HepG2 (cell line): Measurements from ENCODE around the gene CLPTM1. TPM values are rescaled to one million over a fixed set of nuclear protein-coding genes. Genes with fewer than 3 reads are reported as not detected.

Source experiments
- ASH2L ChIP-seq: fragments of 300-600, 200-600 bp; sonication (generic); IDR thresholded peaks from 2 replicates; pipeline ENCODE4 v1.7.0; 2017; ENCODE audit warnings: low read depth, mild to moderate bottlenecking, moderate library complexity, mixed read lengths, low read length; ENCODE audit not compliant: insufficient read length
- FOSL2 ChIP-seq: sonication (generic); formaldehyde crosslinking; IDR thresholded peaks from 2 replicates; pipeline ENCODE4 v1.4.0; 2020; ENCODE audit warnings: missing genetic modification reagents
- HNRNPUL1 ChIP-seq: fragments of 200-400 bp; formaldehyde crosslinking; IDR thresholded peaks from 2 replicates; pipeline ENCODE4 v1.6.1; 2017; ENCODE audit warnings: low read depth, mild to moderate bottlenecking, low read length, moderate library complexity
- HOXA9 ChIP-seq: sonication (generic); formaldehyde crosslinking; IDR thresholded peaks from 2 replicates; pipeline ENCODE4 v1.8.1; 2022; ENCODE audit warnings: missing genetic modification reagents, mild to moderate bottlenecking, moderate library complexity, borderline replicate concordance
- IKZF1 ChIP-seq: fragments of 450-650 bp; IDR thresholded peaks from 2 replicates; pipeline ENCODE4 v1.7.1; 2016
- KLF15 ChIP-seq: sonication (generic); formaldehyde crosslinking; IDR thresholded peaks from 2 replicates; pipeline ENCODE4 v1.8.1; 2023; ENCODE audit warnings: borderline replicate concordance, mild to moderate bottlenecking, inconsistent platforms, missing genetic modification reagents, mixed read lengths
- MEIS2 ChIP-seq: sonication (generic); formaldehyde crosslinking; IDR thresholded peaks from 2 replicates; pipeline ENCODE4 v1.9.0; 2021; ENCODE audit warnings: mild to moderate bottlenecking, missing genetic modification reagents
- MZF1 ChIP-seq: sonication (generic); formaldehyde crosslinking; IDR thresholded peaks from 2 replicates; pipeline ENCODE4 v1.8.1; 2023; ENCODE audit warnings: mild to moderate bottlenecking, missing genetic modification reagents, borderline replicate concordance
- NFIC ChIP-seq: IDR thresholded peaks from 2 replicates; pipeline ENCODE4 v1.6.1; 2012; ENCODE audit warnings: mild to moderate bottlenecking, low read length, inconsistent platforms
- PCBP1 ChIP-seq: fragments of 200-400 bp; formaldehyde crosslinking; IDR thresholded peaks from 2 replicates; pipeline ENCODE4 v1.6.1; 2017; ENCODE audit warnings: mild to moderate bottlenecking, low read depth, low read length, borderline replicate concordance
- SOX5 ChIP-seq: IDR thresholded peaks from 2 replicates; pipeline ENCODE4 v1.6.1; 2016; ENCODE audit warnings: borderline replicate concordance
- TBX2 ChIP-seq: sonication (generic); formaldehyde crosslinking; IDR thresholded peaks from 2 replicates; pipeline ENCODE4 v1.5.0; 2020; ENCODE audit warnings: missing genetic modification reagents, mild to moderate bottlenecking, borderline replicate concordance
- TCF7L2 ChIP-seq: IDR thresholded peaks from 2 replicates; pipeline ENCODE4 v1.6.1; 2011; ENCODE audit warnings: mild to moderate bottlenecking, low read depth, low read length, moderate library complexity
- ZNF547 ChIP-seq: sonication (generic); formaldehyde crosslinking; IDR thresholded peaks from 2 replicates; pipeline ENCODE4 v1.5.1; 2020; ENCODE audit warnings: mild to moderate bottlenecking, missing genetic modification reagents
- ZNF557 ChIP-seq: sonication (generic); formaldehyde crosslinking; IDR thresholded peaks from 2 replicates; pipeline ENCODE4 v1.4.0; 2020; ENCODE audit warnings: missing genetic modification reagents
- ZSCAN22 ChIP-seq: sonication (generic); formaldehyde crosslinking; IDR thresholded peaks from 2 replicates; pipeline ENCODE4 v1.4.0; 2020; ENCODE audit warnings: mild to moderate bottlenecking, missing genetic modification reagents
- polyA plus RNA-seq, 8 experiments: library from polyadenylated mRNA; depleted of rRNA in 3 of 8; stranded (reverse) in 7 of 8; unstranded in 1 of 8; fragments of >200 nt; fragmentation: Illumina TruSeq in 4 of 8; extraction: Trizol in 4 of 8; gene quantifications; 2 replicates each; pipeline versions ENCODE4 v1.2.1 to v1.2.3, GENCODE V29; 2011 to 2016; ENCODE audit warnings: low read depth in 4 of 8, missing spikeins in 1 of 8, mixed read lengths in 1 of 8; ENCODE audit not compliant: insufficient read depth in 1 of 8
- total RNA-seq, 5 experiments: library from RNA; depleted of rRNA; stranded (reverse); fragments of >200 nt; fragmentation: Illumina TruSeq; extraction: Trizol; gene quantifications; 2 replicates each; pipeline ENCODE4 v1.2.3, GENCODE V29; 2016; ENCODE audit warnings: low read depth in 1 of 5
- TF ChIP-seq, protein P1 (sequence below): sonication (generic); formaldehyde crosslinking; IDR thresholded peaks from 2 replicates; pipeline ENCODE4 v1.8.0; 2022; ENCODE audit warnings: mild to moderate bottlenecking, missing genetic modification reagents
- TF ChIP-seq, protein P2 (sequence below): sonication (generic); formaldehyde crosslinking; IDR thresholded peaks from 2 replicates; pipeline ENCODE4 v1.8.0; 2022; ENCODE audit warnings: low read depth, missing genetic modification reagents
- TF ChIP-seq, protein P3 (sequence below): sonication (generic); formaldehyde crosslinking; IDR thresholded peaks from 2 replicates; pipeline ENCODE4 v1.4.0; 2020; ENCODE audit warnings: missing genetic modification reagents
- TF ChIP-seq, protein P4 (sequence below): sonication (generic); formaldehyde crosslinking; IDR thresholded peaks from 2 replicates; pipeline ENCODE4 v1.4.0; 2020; ENCODE audit warnings: missing genetic modification reagents

The CLPTM1 gene
- total and polyA plus RNA-seq, 2 of the 13 experiments (the other 11 are each of a cell fraction or from before 2014, with no cell fraction given) = 34.9 to 42.8 TPM

DNA sequence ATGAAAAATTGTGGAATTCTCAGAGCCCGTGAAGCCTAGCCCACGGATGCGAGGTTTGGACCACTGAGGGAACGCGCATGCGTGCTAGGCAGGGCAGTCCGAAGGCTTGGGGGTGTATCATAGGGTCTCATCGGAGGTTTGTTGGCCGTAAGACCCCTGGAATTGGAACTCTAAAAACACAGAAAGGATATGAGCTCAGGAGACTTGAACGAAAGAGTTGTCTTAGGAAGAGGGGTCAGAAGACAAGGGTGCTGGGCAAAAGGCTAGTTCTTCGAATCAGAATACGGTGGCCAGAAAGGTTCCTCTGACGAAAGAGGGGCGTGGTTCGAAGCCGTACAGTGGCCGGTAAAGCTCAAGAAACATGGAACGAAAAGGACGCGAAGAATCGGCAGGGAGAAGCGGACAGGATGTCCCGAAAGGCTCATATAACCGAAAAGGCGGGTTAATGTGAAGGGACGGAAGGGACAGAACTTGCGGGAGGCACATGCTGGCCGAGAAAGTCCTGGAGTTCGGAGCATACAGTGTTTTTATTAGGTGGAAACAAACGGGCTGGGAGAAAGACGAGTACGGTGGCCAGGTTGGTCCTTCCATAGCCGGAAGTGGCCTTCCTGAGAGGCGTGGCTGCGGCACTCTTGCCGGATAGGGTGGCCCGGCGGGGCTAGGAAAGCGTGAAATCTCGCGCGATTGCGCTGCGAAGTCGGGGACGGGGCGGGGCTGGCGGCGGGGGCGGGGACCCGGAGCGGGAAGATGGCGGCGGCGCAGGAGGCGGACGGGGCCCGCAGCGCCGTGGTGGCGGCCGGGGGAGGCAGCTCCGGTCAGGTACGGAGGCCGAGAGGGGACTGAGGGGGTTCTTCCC, at the start of gene CLPTM1 (continued):
- TF ChIP-seq ZNF547 = no peak
- peak; percentile 63; the same call in 1 of the 2 replicates for TF ChIP-seq NFIC
- 0 out of 2 replicates have a peak, but pooled peaks have one; percentile 14 for TF ChIP-seq MEIS2 (CRISPR knock-in tag)
- TF ChIP-seq ZNF557 (CRISPR knock-in tag) = 0 out of 2 replicates have a peak, but pooled peaks have one; percentile 80
- TF ChIP-seq ASH2L = peak; percentile 97
- TF ChIP-seq HNRNPUL1 = no peak
- TF ChIP-seq ZSCAN22 (CRISPR knock-in tag) = no peak
- TF ChIP-seq, protein P1, sequence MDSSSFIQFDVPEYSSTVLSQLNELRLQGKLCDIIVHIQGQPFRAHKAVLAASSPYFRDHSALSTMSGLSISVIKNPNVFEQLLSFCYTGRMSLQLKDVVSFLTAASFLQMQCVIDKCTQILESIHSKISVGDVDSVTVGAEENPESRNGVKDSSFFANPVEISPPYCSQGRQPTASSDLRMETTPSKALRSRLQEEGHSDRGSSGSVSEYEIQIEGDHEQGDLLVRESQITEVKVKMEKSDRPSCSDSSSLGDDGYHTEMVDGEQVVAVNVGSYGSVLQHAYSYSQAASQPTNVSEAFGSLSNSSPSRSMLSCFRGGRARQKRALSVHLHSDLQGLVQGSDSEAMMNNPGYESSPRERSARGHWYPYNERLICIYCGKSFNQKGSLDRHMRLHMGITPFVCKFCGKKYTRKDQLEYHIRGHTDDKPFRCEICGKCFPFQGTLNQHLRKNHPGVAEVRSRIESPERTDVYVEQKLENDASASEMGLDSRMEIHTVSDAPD = 0 out of 2 replicates have a peak, but pooled peaks have one; percentile 50
- TF ChIP-seq TBX2 (CRISPR knock-in tag) = peak; percentile 43; the same call in 1 of the 2 replicates
- TF ChIP-seq TCF7L2 = no peak
- TF ChIP-seq IKZF1 = no peak
- TF ChIP-seq KLF15 (CRISPR knock-in tag) = no peak; the same call in 1 of the 2 replicates
- TF ChIP-seq HOXA9 (CRISPR knock-in tag) = no peak
- TF ChIP-seq PCBP1 = no peak
- TF ChIP-seq SOX5 (CRISPR knock-in tag) = peak; percentile 32; the same call in 1 of the 2 replicates
- TF ChIP-seq, protein P2, sequence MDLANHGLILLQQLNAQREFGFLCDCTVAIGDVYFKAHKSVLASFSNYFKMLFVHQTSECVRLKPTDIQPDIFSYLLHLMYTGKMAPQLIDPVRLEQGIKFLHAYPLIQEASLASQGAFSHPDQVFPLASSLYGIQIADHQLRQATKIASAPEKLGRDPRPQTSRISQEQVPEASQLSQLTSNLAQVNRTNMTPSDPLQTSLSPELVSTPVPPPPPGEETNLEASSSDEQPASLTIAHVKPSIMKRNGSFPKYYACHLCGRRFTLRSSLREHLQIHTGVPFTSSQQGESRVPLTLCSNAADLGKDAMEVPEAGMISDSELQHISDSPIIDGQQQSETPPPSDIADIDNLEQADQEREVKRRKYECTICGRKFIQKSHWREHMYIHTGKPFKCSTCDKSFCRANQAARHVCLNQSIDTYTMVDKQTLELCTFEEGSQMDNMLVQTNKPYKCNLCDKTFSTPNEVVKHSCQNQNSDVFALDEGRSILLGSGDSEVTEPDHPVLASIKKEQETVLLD = no peak; the same call in 1 of the 2 replicates
- TF ChIP-seq, protein P3, sequence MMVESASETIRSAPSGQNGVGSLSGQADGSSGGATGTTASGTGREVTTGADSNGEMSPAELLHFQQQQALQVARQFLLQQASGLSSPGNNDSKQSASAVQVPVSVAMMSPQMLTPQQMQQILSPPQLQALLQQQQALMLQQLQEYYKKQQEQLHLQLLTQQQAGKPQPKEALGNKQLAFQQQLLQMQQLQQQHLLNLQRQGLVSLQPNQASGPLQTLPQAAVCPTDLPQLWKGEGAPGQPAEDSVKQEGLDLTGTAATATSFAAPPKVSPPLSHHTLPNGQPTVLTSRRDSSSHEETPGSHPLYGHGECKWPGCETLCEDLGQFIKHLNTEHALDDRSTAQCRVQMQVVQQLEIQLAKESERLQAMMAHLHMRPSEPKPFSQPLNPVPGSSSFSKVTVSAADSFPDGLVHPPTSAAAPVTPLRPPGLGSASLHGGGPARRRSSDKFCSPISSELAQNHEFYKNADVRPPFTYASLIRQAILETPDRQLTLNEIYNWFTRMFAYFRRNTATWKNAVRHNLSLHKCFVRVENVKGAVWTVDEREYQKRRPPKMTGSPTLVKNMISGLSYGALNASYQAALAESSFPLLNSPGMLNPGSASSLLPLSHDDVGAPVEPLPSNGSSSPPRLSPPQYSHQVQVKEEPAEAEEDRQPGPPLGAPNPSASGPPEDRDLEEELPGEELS (CRISPR knock-in tag) = peak; percentile 31; the same call in 1 of the 2 replicates
- TF ChIP-seq FOSL2 (CRISPR knock-in tag) = peak; percentile 42
- TF ChIP-seq MZF1 (CRISPR knock-in tag) = no peak
- TF ChIP-seq, protein P4, sequence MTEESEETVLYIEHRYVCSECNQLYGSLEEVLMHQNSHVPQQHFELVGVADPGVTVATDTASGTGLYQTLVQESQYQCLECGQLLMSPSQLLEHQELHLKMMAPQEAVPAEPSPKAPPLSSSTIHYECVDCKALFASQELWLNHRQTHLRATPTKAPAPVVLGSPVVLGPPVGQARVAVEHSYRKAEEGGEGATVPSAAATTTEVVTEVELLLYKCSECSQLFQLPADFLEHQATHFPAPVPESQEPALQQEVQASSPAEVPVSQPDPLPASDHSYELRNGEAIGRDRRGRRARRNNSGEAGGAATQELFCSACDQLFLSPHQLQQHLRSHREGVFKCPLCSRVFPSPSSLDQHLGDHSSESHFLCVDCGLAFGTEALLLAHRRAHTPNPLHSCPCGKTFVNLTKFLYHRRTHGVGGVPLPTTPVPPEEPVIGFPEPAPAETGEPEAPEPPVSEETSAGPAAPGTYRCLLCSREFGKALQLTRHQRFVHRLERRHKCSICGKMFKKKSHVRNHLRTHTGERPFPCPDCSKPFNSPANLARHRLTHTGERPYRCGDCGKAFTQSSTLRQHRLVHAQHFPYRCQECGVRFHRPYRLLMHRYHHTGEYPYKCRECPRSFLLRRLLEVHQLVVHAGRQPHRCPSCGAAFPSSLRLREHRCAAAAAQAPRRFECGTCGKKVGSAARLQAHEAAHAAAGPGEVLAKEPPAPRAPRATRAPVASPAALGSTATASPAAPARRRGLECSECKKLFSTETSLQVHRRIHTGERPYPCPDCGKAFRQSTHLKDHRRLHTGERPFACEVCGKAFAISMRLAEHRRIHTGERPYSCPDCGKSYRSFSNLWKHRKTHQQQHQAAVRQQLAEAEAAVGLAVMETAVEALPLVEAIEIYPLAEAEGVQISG = peak; percentile 62
